ENCODE data around the gene SCUBE1.

Gene SCUBE1

GRCh38 chr22:43169310-43170130 lies 173.7 kb downstream of the SCUBE1 start:
- DNase-seq: no peak

- no peak for DNase-seq
Observed at GRCh38 chr22:43168471-43169309, 174.5 kb downstream of the SCUBE1 start.

GRCh38 chr22:43167001-43167589 lies 176.1 kb downstream of the SCUBE1 start:
- DNase-seq: no peak

GRCh38 chr22:43166132-43166930 lies 176.8 kb downstream of the SCUBE1 start:
- no peak for DNase-seq

- no peak for DNase-seq
Observed at GRCh38 chr22:43164636-43165035, 178.5 kb downstream of the SCUBE1 start.

- DNase-seq: no peak
Observed at GRCh38 chr22:43163241-43163795, 179.9 kb downstream of the SCUBE1 start.

GRCh38 chr22:43162412-43163150 lies 180.6 kb downstream of the SCUBE1 start:
- DNase-seq: no peak

- DNase-seq: no peak
Observed at GRCh38 chr22:43160497-43161126, 182.6 kb downstream of the SCUBE1 start.

- DNase-seq: no peak
Observed at GRCh38 chr22:43159484-43160178, 183.5 kb downstream of the SCUBE1 start.

- DNase-seq: no peak
Observed at GRCh38 chr22:43158778-43159483, 184.2 kb downstream of the SCUBE1 start.

- no peak for DNase-seq
Observed at GRCh38 chr22:43157874-43158546, 185.2 kb downstream of the SCUBE1 start.

- DNase-seq: no peak
Observed at GRCh38 chr22:43156413-43156812, 186.8 kb downstream of the SCUBE1 start.

- DNase-seq: no peak
Observed at GRCh38 chr22:43155789-43156188, 187.4 kb downstream of the SCUBE1 start.

- DNase-seq: no peak
Observed at GRCh38 chr22:43154887-43155536, 188.2 kb downstream of the SCUBE1 start.

GRCh38 chr22:43153899-43154298 lies 189.3 kb downstream of the SCUBE1 start:
- DNase-seq: no peak

GRCh38 chr22:43152357-43153071 lies 190.7 kb downstream of the SCUBE1 start:
- DNase-seq: no peak

GRCh38 chr22:43152003-43152356 lies 191.2 kb downstream of the SCUBE1 start:
- no peak for DNase-seq

All from NCI-H187 (cell line).